ENCODE results near the gene TAS1R3.

DNA sequence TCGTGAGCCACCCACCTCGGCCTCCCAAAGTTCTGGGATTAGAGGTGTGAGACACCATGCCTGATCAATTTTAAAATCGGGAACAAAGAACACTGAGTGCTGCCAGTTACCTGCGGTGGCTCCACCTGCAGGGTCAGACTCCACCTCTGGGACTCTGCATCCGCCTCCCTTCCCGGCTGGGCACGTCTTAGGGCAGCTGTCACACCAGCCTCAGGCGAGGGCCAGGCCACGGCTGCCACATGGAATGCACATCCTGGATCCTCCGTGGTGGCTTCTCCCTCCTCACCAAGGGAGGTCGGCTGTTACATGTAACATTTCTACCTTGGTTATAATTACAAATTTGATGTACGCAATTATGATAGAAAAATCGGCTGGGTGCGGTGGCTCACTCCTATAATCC is 33.2 kb downstream of the TAS1R3 start:
- TF ChIP-seq, protein P1, sequence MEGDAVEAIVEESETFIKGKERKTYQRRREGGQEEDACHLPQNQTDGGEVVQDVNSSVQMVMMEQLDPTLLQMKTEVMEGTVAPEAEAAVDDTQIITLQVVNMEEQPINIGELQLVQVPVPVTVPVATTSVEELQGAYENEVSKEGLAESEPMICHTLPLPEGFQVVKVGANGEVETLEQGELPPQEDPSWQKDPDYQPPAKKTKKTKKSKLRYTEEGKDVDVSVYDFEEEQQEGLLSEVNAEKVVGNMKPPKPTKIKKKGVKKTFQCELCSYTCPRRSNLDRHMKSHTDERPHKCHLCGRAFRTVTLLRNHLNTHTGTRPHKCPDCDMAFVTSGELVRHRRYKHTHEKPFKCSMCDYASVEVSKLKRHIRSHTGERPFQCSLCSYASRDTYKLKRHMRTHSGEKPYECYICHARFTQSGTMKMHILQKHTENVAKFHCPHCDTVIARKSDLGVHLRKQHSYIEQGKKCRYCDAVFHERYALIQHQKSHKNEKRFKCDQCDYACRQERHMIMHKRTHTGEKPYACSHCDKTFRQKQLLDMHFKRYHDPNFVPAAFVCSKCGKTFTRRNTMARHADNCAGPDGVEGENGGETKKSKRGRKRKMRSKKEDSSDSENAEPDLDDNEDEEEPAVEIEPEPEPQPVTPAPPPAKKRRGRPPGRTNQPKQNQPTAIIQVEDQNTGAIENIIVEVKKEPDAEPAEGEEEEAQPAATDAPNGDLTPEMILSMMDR (IDR thresholded peaks at IDR 0.05 in 2 of 3, conservative IDR thresholded peaks at IDR 0.05 in 1 of 3; ENCODE audit: borderline replicate concordance in 1 of 3, insufficient read depth in 1 of 3, low read depth in 2 of 3, low read length in 2 of 3) = no peak
- TF ChIP-seq EZH2 (IDR thresholded peaks at IDR 0.05) (no peak), POLR2AphosphoS5 (IDR thresholded peaks at IDR 0.05; ENCODE audit: low read depth, low read length) (no peak), POLR2A (IDR thresholded peaks at IDR 0.05; ENCODE audit: borderline replicate concordance, extremely low read depth, insufficient read depth, insufficient read length) (no peak), EZH2phosphoT487 (IDR thresholded peaks at IDR 0.05; ENCODE audit: borderline replicate concordance) (no peak), ZNF274 (IDR thresholded peaks at IDR 0.05; ENCODE audit: low read depth, low read length) (no peak), ELF1 (IDR thresholded peaks at IDR 0.05; ENCODE audit: borderline replicate concordance, low read depth) (no peak)
- TF ChIP-seq, protein P2, sequence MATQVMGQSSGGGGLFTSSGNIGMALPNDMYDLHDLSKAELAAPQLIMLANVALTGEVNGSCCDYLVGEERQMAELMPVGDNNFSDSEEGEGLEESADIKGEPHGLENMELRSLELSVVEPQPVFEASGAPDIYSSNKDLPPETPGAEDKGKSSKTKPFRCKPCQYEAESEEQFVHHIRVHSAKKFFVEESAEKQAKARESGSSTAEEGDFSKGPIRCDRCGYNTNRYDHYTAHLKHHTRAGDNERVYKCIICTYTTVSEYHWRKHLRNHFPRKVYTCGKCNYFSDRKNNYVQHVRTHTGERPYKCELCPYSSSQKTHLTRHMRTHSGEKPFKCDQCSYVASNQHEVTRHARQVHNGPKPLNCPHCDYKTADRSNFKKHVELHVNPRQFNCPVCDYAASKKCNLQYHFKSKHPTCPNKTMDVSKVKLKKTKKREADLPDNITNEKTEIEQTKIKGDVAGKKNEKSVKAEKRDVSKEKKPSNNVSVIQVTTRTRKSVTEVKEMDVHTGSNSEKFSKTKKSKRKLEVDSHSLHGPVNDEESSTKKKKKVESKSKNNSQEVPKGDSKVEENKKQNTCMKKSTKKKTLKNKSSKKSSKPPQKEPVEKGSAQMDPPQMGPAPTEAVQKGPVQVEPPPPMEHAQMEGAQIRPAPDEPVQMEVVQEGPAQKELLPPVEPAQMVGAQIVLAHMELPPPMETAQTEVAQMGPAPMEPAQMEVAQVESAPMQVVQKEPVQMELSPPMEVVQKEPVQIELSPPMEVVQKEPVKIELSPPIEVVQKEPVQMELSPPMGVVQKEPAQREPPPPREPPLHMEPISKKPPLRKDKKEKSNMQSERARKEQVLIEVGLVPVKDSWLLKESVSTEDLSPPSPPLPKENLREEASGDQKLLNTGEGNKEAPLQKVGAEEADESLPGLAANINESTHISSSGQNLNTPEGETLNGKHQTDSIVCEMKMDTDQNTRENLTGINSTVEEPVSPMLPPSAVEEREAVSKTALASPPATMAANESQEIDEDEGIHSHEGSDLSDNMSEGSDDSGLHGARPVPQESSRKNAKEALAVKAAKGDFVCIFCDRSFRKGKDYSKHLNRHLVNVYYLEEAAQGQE (IDR thresholded peaks at IDR 0.05; ENCODE audit: low read depth) = no peak

Data from HCT116 (cell line).